Left kidney (tissue), 2 donors: ENCODE results near the gene AOPEP. TPM values are rescaled to one million over a fixed set of nuclear protein-coding genes. Genes with fewer than 3 reads are reported as not detected.
"Not testable (repeated sequence)": the region's sequence is repeated elsewhere in the genome, so short reads cannot be mapped to it uniquely, and the experiment has no call there.

ENCODE experiments used
- DNase-seq: peaks from one replicate; pipeline ENCODE4 v3.0.0-alpha.2; 2013
- polyA plus RNA-seq: library from polyadenylated mRNA; unstranded; fragments of 120-200 nt; gene quantifications from one replicate; pipeline ENCODE4 v1.2.1, GENCODE V29; 2013; ENCODE audit not compliant: insufficient read length

The AOPEP gene
- polyA plus RNA-seq, 1 donor = 54.5 TPM

- not testable (repeated sequence) for DNase-seq
Measured at GRCh38 chr9:94965631-94966030, 239.1 kb downstream of the AOPEP start.

GRCh38 chr9:94966046-94966445, 239.5 kb downstream of the AOPEP start:
- not testable (repeated sequence) for DNase-seq

DNA sequence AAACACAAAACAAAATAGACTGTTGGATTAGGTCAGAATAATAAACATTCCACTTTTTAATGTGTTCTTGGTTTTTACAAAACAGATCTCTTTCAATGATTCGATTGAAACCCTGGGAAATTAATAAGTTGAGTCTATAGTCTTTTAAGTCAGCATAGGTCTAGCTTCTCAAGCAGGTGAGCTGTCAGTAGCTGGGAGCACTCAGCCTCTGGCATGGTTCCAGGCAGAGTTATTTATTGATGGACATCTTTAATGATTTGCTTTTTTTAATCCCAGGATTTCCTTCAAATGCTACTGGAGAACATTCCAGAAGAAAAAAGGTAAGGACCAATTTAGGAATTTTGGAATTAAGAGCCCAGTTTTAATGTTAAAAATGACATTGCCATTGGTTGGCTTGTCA, 241.0 kb downstream of the AOPEP start:
- DNase-seq = no peak

DNA sequence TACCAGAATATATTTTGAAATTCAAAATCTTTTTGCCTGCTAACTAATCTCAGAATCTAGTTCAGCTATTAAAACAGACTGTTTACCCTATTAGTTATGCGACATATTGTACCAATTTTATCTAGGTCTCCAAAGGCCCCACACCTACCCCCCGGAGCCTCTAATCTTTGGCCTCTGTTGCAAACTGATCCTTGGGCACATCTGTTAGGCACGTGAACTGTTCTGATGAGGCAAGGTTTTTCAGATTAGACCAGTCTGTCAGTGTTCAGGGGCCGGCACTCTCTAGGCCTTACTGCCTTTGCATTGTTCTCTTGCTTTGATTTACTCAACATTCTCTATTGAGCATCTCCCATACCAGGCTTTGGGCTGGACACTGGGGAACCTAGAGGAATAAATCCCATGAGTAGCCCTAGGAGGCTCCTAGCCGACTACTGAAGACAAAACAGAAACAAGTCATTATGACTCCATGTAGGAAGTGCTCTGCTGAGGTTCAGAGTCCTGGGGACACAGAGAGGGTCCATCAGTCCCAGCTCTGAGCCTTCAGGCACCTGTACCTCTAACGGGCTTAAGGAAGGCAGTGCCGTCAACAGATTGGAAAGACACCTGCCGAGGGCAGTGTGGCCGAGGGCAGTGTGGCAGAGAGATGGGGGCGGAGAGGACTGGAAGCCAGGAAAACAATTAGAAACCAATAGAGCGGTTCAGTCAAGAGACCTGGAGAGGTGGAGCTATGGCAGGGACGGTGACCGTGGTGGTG, 245.1 kb downstream of the AOPEP start:
- no peak for DNase-seq

- DNase-seq = no peak
Measured at GRCh38 chr9:94973451-94973941, 247.0 kb downstream of the AOPEP start.

DNA sequence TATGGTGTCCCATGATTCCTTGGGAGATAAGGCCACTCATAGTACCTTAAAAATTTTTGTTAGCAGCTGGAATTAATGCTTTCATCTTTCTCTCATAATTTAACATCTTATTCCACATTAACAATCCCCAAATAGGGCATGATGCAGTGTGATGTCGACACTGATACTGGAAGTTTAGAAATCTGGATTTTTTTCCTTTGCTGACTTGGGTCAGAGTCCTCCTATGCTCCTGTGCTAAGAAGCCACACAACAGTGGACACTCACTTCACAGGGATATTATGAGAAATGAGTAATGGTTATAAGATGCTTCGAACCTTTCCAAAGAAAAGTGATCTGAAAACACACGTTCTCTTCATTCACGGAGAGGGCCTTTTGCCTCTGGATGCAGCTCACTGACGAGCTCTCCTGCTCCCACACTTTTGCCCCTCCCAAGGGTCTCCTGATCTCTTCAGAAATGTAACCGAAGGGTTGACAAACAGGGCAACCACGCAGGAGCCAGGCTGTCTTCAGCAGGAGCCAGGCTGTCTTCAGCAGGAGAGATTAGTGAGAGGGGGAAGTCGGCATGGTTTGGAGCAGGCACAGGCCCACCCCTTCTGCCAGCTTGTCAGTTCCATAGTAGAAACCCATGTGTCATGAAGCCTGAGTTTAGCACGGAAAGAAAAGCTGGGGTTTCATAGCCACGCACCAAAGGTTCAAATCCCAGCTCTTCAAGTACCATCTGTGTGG, 247.8 kb downstream of the AOPEP start:
- no peak for DNase-seq

DNA sequence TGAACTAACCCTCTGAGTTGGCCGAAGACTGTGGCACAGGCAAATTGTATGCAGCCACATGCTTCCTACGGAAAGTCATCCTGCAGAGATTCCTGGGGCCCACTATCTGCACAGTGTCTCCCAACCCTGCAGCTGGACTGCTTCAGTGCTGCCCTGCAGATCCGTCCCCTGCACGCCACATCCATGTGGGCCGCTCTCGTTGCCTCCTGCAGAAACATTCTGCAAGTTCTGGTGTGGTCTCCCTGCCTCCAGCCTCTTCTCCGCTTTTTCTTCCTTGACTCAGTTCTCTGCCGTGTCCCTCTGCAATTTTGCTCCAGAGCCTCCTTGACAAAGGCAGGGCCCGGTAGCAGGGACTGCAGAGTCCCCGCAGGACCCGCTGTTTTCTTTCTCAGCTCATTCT, 249.0 kb downstream of the AOPEP start:
- DNase-seq = no peak

- no peak for DNase-seq
Measured at GRCh38 chr9:94976077-94976476, 249.6 kb downstream of the AOPEP start.

DNA sequence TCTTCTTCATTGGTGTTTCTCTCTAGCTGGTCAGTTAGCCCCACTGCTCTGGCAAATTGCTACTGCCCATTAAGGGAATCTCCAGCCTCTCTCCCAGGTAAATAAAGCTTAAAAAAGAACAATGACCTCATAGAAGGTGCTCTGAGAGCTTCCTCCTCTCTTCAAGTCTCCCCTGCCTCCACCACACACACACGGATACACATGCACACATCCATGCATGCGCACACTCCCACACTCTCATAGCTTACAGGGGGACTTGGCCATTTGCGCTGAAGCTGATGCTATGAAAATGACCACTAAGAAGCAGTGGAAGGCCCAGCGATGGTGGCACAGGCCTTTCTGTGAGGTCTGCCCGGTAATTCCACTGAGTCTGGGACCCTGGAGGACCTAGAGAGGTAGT, 250.9 kb downstream of the AOPEP start:
- DNase-seq = no peak

GRCh38 chr9:94979904-94980507, 253.5 kb downstream of the AOPEP start:
- peak; percentile 62 for DNase-seq

DNA sequence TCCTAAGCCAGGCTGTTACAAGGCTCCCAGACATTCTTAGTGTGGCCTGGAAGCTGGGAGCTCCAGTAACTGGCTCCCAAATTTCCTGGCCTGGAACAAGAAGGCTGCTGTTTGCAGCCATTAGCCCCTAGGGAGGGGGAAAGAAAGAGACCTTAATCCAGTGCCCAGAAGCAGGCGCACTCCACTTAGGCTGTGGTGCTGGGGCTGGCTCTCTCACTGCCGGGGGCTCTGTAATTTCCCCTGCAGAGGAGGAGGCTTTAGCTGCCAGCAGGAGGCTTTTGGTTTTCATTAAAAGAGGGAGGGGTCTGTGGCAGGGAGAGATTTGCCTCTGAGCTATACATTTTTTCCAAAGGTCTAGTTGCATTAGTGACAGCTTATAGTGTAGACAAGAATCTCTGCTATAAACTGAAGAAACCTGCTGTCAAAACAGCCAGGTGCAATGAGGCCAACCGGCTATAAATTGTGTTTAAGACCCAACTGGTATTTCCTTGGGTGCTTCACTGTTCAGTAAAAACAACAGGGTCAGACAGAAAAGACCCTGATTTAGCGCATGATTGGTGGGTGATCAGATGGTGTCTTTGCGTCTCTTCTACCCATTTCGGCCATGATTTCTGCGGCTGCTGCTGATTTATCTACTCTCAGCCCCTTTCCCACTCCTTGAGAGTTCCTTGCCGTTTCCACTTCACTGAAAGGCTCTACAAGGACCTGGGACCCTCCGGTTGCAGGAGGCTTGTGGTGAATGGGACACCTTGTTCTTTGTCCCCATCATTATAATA, 254.6 kb downstream of the AOPEP start:
- no peak for DNase-seq

GRCh38 chr9:94981723-94982090, 255.2 kb downstream of the AOPEP start:
- DNase-seq = no peak

DNA sequence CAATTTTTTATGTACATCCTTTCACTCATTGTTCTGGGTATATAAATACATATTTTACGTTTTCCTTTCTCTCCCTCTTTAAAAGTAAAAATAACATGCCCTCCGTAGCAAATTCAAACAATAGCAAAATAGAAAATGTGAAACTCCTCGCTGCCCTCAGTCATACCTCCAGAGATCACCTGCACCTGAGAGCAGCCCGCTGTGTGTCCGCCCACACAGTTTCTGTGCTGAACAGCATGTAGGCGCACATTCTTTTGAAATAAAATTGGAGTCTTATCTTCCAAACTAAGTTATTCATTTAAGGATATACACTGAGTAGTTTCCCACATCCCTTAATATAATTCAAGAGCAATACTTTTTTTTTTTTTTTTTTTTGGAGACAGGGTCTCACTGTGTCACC, 255.7 kb downstream of the AOPEP start:
- no peak for DNase-seq

DNA sequence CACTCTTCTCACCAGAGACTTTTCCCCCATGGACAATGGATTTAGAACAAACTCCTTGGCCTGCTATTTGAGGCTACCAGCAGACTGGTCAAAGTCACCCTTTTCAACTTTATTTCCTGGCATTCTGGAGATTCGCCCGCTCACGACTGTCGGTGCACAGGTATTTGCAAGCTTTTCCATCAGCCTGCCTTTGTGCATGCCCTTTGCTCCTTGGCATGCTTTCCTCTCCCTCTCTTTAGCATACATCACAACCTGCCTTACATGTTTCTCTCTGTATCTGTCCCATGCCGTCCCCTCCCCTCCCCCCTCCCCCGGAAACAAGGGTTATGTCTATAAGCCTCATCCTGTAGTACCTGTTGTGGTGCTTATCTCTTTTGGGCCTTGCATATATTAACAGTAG, 257.1 kb downstream of the AOPEP start:
- no peak for DNase-seq

DNA sequence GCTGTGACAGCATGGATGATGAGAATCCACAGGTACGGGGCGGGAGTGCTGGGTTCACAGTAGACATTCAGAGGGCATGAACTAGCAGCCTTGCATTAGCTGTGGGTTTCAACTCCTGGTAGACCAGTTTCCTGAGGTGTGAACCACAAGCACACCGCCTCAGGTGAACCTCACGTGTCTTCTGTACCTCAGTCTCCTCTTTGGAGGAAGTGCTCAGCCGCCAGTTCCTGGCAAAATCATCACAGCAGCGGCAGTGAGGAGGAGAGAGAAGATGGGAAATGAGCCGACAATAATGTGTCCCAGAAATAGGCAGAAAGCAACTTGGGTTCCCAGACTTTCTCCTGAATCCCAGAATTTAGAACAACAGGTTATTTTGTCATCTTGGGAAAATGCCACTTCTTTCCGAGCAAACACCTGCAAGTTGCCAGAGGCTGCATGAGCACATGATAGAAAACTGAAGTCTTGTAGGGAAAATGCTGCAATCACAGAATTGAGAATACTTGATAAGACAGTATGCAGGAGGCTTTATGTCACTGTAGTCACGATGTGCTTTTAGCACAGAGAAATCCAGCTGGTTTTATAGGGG, 258.5 kb downstream of the AOPEP start:
- no peak for DNase-seq

- DNase-seq = no peak
Measured at GRCh38 chr9:94985649-94986048, 259.1 kb downstream of the AOPEP start.

DNA sequence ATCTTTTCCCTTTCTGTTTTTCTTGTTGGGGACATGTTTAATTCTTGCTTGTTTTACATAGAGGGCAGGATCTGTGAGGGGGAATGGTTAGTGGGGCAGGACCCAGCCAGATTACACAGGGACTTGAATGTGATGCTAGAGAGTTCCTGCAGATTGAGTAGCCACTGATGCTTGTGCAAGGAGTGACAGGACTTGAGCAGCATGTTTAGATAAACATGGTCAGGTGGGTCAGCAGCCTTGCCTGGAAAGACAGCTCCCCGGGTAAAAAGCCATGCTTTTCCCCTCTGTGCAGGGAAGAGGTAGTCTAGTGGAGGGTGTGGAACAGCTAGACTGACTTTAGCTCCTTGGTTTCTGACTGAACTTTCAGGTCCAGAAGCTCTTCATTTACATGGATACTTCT, 261.2 kb downstream of the AOPEP start:
- no peak for DNase-seq

- DNase-seq = no peak
Measured at GRCh38 chr9:94990897-94991561, 264.5 kb downstream of the AOPEP start.

DNA sequence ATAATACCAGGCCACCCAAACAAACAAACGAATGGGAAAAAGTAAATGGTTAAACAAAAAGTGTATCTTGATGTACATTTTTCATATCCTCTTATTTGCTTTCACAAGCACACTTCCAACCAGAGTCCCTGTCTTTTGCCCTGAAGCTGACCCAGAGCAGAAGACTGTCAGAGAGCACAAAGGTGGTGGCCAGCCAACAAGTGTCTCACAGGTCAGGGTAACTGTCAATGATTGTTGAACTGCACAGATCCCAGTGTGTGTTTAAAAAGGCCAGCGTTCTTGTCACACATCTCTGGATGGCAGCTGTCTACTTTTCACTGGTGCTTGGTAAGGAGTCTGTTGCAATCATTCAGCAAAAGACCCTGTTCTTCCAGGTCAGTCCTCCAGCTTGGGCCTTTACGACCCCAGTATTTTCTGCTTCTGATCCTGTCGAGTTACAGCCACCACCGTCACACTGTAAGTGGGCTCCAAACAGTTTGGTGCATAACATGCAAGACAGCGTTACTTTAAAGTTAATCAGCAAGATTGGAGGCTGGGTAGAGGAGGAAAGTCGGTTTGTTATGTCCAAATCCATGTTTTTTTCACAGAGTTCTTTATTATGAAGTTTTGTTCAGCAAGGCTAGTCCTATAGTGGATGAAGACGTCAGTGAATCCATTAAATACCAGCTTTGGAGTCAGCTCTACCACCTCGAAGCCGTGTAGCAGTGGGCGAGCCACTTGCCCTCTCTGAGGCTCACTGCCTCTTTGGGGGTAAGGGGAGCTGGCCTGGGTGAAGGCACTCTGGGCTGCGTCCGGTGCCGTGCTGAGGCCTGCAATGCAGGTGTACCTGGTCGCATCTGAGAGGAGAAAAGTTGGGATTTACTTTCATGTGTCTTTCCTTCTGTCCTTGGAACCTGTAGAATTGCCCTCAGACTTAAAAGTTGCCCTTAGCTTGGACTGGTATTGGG, 265.7 kb downstream of the AOPEP start:
- no peak for DNase-seq

DNA sequence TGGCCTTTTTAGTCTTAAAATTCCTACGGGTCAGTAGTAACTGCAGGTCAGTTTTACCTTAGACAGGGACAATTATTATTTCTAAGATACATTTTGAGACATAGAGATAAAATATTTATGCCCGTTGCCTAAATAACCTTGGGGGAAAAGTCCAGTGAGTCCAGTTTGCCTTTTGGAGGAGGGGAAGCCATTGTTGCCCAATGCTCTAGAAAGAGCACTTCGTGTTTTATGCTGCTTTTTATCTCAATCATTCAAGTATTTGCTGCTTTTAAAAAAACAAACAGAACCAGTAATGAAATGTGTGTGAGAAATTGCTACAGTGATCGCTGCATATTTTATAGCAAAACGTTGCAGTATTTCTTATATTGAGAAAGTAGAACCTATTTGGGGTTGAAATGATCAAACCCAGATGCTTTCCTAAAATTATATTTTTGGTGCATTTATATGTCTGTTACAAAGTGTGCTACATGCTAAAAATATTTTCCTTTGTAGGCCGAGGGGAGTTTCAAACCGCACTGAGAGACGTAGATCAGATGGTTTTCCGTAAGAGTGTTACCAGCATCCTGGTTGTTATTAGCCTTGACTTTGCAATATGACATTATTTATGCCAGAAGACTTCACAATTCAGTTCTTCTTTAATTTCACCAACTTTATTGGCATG, 266.8 kb downstream of the AOPEP start:
- DNase-seq = no peak
